GM19328 (cell line): Measurements from ENCODE around the gene CACNB4.
"Not testable (repeated sequence)": the region's sequence is repeated elsewhere in the genome, so short reads cannot be mapped to it uniquely, and the experiment has no call there.

ENCODE experiments used
- ATAC-seq: cut with Tn5 transposase; IDR thresholded peaks from one replicate; pipeline ENCODE4 v1.9.1; 2021; ENCODE audit warnings: mild to moderate bottlenecking, moderate library complexity; ENCODE audit not compliant: unreplicated experiment

The CACNB4 gene

DNA sequence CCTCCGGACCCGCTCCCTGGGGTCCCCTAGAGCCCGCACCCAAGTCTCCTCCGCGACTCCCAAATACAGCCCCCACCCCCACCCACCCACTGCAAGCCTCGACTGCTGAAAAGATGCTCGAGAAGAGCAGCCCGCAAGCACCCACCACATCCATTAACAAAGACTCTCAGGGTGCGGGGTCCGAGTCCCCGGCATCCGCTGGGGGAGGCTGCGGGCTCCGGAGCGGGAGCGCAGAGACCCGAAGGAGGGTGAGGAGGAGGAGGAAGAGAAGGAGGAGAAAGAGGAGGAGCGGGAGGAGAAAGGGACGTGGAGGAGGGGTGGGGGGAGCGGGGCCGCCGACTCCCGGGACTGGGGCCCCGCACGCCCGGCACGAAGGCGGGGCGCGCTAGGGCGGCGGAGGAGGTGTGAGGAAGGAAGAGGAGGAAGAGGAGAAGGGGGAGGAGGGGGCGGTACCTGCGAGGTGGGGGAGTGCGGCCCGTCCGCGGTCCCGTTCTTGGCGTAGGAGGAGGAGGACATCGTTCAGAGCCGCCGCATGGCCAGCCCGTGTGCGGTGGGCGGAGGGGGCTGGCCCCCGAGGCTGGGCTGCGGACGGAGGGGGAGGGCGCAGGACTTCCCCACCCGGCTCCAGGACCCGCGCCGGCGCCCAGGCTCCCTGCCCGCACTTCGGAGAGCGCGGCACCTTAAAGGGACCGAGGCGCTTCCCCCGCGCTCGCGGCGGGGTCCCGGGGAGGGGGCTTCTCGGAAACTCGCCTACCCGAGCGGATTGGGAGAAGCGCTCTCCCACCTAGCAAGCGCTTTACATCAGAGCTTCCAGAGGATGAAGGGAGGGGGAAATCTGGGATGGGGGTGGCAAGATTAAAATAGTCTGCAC, at the start of gene CACNB4:
Gene CACNB4 (minus strand): TSS at position 549 of the 871 bp plus-strand sequence.
- no peak for ATAC-seq

DNA sequence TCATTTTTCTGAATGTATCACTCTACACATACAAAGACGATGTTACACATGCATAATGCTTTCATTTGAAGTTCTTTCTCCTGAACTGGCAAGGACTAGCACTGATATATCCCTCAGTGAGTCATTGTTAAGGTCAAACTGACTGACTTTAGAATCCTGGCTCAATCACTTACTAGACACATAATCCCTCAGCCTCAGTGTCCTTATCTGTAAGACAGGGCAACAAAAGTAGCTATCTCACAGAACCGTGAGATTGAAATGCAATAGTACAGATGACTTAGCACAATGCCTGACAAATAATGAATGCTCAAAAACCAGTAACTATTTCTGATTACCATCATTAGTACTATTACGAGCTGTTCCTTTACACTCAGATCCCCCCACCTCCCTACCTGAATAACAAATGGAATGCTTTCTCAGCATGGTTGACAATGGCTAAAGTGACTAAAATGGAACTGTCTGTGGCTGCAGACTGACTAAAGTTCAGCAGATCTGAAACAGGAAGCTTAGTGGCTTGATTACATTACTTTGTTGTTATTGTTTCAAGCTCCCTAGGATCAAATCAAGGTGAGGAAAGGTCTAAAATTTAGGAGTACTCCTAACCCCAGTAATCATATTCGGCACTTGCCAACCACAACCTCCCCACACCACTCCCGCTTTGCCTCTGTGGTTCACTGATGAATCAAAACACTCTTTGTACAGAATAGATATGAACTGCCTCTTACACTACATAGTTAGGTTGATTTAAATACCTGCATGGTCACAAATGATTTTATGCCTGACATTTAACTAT, 35.8 kb upstream of the CACNB4 start:
- ATAC-seq, result peak; percentile 85

DNA sequence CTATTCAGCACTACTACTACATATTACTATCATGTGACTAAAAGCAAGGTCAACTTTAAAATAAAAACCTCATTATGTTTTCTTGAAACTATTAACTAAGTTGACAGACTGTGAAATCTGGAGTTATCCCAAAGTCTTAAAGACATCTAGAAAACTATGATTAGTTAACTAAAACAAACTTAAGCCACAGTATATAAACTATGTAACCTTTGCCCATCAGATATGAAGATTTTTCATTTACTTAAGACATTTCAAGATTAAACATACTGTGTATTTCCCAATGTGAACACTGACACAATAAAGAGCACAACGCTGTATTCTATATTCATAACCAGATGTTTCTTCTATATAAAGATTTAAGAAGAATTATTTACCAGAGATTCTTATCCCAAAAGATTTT, 33.5 kb upstream of the CACNB4 start:
- ATAC-seq, result no peak

- ATAC-seq, result no peak
Observed at GRCh38 chr2:152127628-152128027, 28.8 kb upstream of the CACNB4 start.

DNA sequence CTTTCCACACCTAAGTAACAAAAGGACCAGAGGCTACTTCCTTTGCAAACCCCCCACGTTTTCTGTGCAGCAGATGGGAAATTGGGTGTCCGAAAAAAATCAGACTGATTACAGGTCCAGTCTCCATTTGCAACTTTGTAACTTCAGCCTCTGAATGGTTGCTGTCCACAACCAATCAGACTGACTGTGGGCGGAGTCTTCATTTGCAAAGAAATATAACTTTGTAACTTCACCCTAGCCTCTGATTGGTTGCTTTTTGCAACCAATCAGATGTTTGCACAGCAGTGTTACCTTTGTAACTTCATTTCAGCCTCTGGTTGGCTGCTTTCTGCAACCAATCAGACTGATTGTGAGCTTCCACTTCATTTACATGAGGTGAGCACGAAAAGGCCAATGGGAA, 27.8 kb upstream of the CACNB4 start:
- no peak for ATAC-seq

GRCh38 chr2:152122161-152122560, 23.3 kb upstream of the CACNB4 start:
- no peak for ATAC-seq

DNA sequence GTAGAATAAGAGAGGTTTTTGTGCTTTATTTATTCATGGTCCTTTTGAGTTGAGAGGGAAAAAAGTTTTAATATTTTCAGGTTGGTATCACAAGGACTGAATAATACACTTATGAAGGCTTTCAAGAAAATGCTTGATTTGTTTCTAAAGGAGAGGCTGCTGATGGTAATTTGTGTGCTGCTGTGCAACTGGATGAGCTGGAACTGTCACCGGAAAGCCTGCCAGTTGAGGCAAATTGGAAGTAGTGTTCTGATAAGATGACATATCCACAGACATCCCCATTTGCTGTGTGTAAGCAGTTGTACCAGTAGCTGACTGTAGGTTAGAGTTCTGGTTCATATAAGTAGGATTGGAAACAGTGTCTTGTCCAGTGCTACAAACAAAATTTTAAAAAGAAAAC, 21.6 kb upstream of the CACNB4 start:
- no peak for ATAC-seq

- no peak for ATAC-seq
Observed at GRCh38 chr2:152115952-152116351, 17.1 kb upstream of the CACNB4 start.

GRCh38 chr2:152114366-152114765, 15.5 kb upstream of the CACNB4 start:
- no peak for ATAC-seq

GRCh38 chr2:152107140-152107539, 8.3 kb upstream of the CACNB4 start:
- ATAC-seq, result not testable (repeated sequence)

DNA sequence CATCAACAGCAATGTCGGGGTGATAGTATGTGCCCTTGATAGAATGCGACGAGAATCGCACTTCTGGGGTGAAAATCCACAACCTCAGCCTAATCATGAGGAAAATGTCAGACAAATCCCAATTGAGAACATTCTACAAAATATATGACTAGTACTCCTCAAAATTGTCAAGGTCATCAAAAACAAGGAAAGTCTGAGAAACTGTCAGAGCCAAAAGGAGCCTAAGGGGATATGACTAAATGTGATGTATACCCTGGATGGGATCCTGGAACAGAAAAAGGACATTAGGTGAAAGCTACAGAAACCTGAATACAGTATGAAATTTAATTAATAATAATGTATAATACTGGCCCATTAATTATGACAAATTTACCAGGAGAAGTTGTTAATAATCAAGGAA, 7.6 kb upstream of the CACNB4 start:
- no peak for ATAC-seq

DNA sequence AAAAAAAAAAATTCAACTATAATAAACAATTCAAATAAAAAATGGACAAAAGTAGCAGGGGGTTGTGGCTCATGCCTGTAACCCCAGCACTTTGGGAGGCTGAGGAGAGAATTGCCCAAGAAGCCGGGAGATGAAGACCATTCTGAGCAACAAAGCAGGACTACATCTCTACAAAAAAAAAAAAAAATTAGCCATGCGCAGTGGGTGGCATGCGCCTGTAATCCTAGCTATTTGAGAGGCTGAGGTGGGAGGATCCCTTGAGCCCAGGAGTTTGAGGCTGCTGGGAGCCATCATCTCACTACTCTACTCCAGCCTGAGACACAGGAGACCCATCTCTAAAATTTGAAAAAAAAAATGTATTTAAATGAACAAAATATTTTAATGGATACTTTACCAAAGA, 4.4 kb upstream of the CACNB4 start:
- ATAC-seq, result no peak

- no peak for ATAC-seq
Observed at GRCh38 chr2:152100961-152101360, 2.1 kb upstream of the CACNB4 start.

GRCh38 chr2:152099367-152100050, 665 bp upstream of the CACNB4 start:
- ATAC-seq, result no peak

DNA sequence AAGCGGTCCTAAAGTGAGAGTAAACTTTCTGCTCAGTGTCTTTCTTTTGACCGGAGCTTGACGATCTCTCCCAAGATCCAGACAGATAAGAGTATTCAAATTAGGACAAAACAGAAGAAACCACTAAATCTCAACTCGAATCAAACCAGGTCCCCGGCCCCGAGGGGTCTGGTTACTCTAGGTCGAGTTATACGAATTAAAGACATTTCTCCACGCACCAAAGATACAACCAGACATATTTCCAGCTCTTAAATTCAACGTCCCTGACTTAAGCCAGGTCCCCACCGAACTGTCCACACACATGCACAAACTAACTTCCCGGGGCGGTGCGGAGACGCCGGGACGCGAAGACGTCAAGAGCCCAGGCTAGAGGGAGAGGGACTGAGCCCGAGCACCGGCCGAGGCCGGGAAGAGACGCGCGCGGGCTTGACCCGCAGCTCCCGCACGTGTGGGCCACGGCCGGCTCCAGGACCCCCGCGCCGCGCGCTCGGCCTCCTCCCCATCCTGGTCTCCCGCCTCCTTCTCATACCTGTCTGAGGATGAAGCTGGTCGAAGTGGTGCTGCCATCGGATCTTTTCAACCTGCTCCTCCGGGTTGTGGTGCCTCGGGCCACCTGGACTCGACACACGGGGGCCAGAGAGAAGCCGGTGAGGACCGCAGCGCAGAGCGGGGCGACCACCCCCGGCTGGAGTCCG, 896 bp downstream of the CACNB4 start:
- ATAC-seq, result no peak

GRCh38 chr2:152097290-152097800, 1.5 kb downstream of the CACNB4 start:
- ATAC-seq, result no peak

GRCh38 chr2:152095146-152095545, 3.7 kb downstream of the CACNB4 start:
- no peak for ATAC-seq

GRCh38 chr2:152094014-152094413, 4.8 kb downstream of the CACNB4 start:
- ATAC-seq, result no peak

- ATAC-seq, result no peak
Observed at GRCh38 chr2:152093464-152093863, 5.4 kb downstream of the CACNB4 start.

- no peak for ATAC-seq
Observed at GRCh38 chr2:152092095-152092494, 6.7 kb downstream of the CACNB4 start.

- not testable (repeated sequence) for ATAC-seq
Observed at GRCh38 chr2:152090726-152091125, 8.1 kb downstream of the CACNB4 start.
